ENCODE data around the gene SYNGR4. TPM values are rescaled to one million over a fixed set of nuclear protein-coding genes. Genes with fewer than 3 reads are reported as not detected.
"Not testable (repeated sequence)": the region's sequence is repeated elsewhere in the genome, so short reads cannot be mapped to it uniquely, and the experiment has no call there.

SYNGR4 gene
- not detected for total RNA-seq

DNA sequence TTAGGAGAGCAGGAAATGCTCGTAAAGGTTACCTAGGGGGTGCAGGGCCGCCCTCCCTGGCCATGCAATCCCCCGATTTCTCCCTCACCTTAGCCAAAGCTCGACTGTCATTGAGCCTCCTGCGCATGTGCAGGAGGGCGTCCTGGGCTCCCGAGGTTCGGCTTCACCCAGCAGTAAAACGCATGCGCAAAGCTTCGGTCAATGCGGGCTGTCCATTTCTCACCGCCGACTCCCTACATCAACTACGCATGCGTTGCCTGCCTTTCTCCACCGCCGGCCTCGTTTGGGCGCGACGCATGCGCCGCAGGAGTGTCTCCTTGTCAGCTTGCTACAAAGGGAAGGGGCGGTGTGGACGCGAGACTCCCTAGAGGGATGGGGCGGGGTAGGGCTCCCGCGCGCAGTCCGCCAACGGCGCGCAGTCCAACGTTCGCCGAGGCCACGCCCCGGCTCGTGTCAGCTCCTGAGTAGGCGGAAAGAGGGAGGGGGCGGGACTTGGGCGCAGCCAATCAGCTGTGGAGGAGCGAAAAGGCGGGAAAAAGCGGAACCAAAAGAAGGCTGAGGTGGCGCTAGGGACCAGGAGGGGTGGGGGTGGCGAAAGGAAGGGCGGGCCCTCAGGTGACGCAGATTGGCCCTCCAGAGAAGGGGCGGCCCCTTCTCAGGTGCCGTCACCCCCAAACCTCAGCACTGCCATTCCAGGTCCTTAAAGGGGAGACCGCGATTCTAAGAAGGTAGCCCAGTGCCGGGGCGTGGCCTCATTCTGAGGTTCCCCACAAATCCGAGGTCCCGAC is at the start of gene SYNGR4, which contains the start of gene TMEM143:
TSS of gene SYNGR4 (plus strand) at position 558 of the 788 bp plus-strand sequence. CDS start 1,476 bp downstream, outside the sequence.
TSS of gene TMEM143 (minus strand) at position 131 of the 788 bp plus-strand sequence. CDS start at position 111, 20 bp downstream.
- peak; percentile 99 for DNase-seq (ENCODE audit: low spot score)

DNA sequence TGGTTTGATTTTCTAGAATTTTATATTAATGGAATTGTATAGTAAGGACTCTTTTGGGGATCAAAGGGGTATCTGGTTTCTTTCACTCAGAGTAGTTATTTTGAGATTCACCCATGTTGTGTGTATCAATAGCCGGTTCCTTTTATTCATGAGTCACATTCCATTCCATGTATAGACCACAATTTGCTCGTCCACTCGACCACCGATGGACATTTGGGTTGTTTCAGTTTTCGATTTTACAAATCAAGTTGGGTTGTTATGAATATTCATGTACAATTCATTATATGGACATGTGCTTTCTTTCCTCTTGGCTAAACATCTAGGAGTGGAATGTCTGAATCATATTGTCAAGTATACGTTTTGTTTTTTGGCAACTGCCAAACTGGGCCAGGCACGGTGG is 48.5 kb upstream of the SYNGR4 start:
- no peak for DNase-seq (ENCODE audit: low spot score)

DNA sequence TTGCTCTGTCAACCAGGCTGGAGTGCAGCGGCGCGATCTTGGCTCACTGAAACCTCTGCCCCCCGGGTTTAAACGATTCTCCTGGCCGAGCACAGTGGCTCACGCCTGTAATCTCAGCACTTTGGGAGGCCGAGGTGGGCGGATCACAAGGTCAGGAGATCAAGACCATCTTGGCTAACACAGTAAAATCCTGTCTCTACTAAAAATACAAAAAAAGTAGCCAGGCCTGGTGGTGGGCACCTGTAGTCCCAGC is 46.5 kb upstream of the SYNGR4 start:
- not testable (repeated sequence) for DNase-seq (ENCODE audit: low spot score)

- no peak for DNase-seq (ENCODE audit: low spot score)
Observed at GRCh38 chr19:48318286-48318987, 45.7 kb upstream of the SYNGR4 start.

- peak; percentile 84 for DNase-seq (ENCODE audit: low spot score)
Observed at GRCh38 chr19:48319647-48320541, 44.3 kb upstream of the SYNGR4 start.

- peak; percentile 98 for DNase-seq (ENCODE audit: low spot score)
Observed at GRCh38 chr19:48321372-48321621, 42.9 kb upstream of the SYNGR4 start.

- DNase-seq (ENCODE audit: low spot score) = peak; percentile 99
Observed at GRCh38 chr19:48321622-48322591, 42.3 kb upstream of the SYNGR4 start.

DNA sequence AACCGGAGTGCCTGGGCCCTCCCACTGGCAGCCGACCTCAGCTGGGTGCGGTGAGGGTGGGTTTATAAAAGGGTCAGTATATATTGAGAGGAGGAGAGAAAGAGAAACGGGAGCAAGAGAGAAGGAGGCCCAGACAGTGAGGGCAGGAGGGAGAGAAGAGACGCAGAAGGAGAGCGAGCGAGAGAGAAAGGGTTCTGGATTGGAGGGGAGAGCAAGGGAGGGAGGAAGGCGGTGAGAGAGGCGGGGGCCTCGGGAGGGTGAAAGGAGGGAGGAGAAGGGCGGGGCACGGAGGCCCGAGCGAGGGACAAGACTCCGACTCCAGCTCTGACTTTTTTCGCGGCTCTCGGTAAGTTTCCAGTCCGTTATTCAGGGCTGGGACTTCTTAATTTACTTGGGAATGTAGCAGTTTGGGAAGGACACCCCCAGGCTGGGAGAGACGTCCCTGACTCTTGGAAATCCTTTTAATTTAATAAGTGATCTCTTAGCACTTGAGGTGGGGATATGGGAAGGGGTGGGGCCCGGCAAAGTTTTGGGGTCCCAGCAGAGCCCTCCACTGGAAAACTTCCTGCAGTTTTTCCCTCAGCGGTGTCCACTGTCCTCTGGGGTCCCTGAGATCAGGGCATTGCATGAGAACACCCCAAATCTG is 38.8 kb upstream of the SYNGR4 start, which contains the start of gene EMP3:
TSS of gene EMP3 (plus strand) at position 288 of the 646 bp plus-strand sequence. CDS start 1,293 bp downstream, outside the sequence.
- DNase-seq (ENCODE audit: low spot score) = peak; percentile 77

DNA sequence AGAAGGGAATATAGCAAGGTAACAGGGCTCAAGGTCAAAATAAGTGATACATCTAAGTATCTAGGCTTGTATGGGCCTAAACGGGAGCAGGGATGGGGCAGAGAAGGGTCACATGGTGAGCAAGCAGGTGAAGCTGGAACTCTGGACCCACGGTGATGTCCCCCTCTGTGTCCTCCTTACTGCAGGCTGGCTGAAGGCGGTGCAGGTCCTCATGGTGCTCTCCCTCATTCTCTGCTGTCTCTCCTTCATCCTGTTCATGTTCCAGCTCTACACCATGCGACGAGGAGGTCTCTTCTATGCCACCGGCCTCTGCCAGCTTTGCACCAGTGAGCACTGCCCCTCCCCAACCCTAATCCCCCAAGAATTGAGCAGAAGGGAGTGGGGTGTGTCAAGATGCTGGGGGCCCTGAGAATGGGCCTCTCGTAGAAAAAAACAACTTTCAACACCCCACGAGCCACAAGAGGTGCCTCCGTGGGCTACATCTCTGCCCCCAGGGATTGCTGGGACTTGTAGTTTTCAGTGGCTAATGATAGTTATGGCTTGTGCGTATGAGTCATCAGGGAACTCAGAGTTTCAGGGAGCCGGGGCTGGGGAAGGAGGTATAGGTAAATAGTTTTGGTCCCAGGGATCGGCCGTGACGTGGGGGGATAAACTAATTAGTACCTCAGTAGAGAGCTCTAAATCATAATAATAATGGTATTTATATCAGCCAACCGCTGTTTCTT is 34.8 kb upstream of the SYNGR4 start:
- DNase-seq (ENCODE audit: low spot score) = no peak

- peak; percentile 87 for DNase-seq (ENCODE audit: low spot score)
Observed at GRCh38 chr19:48330012-48330681, 34.0 kb upstream of the SYNGR4 start.

- DNase-seq (ENCODE audit: low spot score) = no peak
Observed at GRCh38 chr19:48332351-48332661, 31.9 kb upstream of the SYNGR4 start.

- DNase-seq (ENCODE audit: low spot score) = peak; percentile 94
Observed at GRCh38 chr19:48332662-48333466, 31.3 kb upstream of the SYNGR4 start.

- peak; percentile 91 for DNase-seq (ENCODE audit: low spot score)
Observed at GRCh38 chr19:48333467-48334384, 30.4 kb upstream of the SYNGR4 start.

GRCh38 chr19:48338253-48338755 is 25.9 kb upstream of the SYNGR4 start:
- DNase-seq (ENCODE audit: low spot score) = no peak

GRCh38 chr19:48338802-48339503 is 25.2 kb upstream of the SYNGR4 start:
- no peak for DNase-seq (ENCODE audit: low spot score)

DNA sequence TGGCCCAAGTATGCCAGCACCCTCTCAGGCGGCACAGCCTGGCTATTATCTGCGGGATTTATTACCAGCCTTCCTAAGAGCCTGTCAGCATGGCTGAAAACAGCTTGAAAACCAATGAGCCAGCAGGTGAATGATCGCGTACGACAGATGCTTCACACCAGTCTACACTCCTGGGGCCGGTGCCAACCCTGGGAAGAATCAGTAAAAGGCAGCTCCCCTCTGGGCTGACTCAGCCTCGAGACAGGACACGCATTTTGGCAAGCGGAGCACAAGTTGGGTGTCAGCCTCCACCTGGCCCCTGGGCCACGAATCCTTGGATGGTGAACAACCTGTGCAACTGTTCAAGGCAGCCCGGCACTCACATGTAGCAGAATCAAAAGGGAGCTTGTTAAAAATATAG is 23.2 kb upstream of the SYNGR4 start:
- no peak for DNase-seq (ENCODE audit: low spot score)

Measured in mucosa of gallbladder (tissue), 1 donor.